CD8-positive, alpha-beta memory T cell (primary cell): ENCODE measurements around the gene FES. TPM values are rescaled to one million over a fixed set of nuclear protein-coding genes. Genes with fewer than 3 reads are reported as not detected.

Source experiments
- CTCF ChIA-PET: fragments of 350-600 bp; sonication (Branson Sonifier 250); formaldehyde crosslinking; loops from one replicate; lab custom pipeline; 2021; ENCODE audit warnings: antibody characterized with exemption; lab: Charles Lee
- POLR2A ChIA-PET: fragments of 350-600 bp; sonication (Branson Sonifier 250); formaldehyde crosslinking; loops from one replicate; lab custom pipeline; 2021; ENCODE audit warnings: antibody characterized with exemption; lab: Charles Lee
- DNase-seq, 5 donors: peaks; one replicate each; pipeline versions ENCODE4 v3.0.0 to v3.0.0-alpha.2; 2020 to 2022; ENCODE audit warnings: mixed read lengths in 1 of 5
- H3K27ac ChIP-seq: one replicate; pipeline ENCODE4 v1.7.0; 2013; ENCODE audit warnings: low read depth, mild to moderate bottlenecking, low read length, moderate library complexity
- H3K27me3 ChIP-seq: 2 replicates; pipeline ENCODE4 v1.7.0; 2013; ENCODE audit warnings: low read length, mild to moderate bottlenecking; ENCODE audit not compliant: insufficient read depth, poor library complexity, severe bottlenecking
- H3K36me3 ChIP-seq: 2 replicates; pipeline ENCODE4 v1.7.0; 2013; ENCODE audit warnings: mild to moderate bottlenecking, low read length, moderate library complexity; ENCODE audit not compliant: insufficient read depth
- H3K4me1 ChIP-seq: 2 replicates; pipeline ENCODE4 v1.7.0; 2013; ENCODE audit warnings: mild to moderate bottlenecking, low read length, moderate library complexity; ENCODE audit not compliant: insufficient read depth
- H3K4me3 ChIP-seq: 2 replicates; pipeline ENCODE4 v1.7.0; 2013; ENCODE audit warnings: mild to moderate bottlenecking, low read length
- H3K9me3 ChIP-seq: 2 replicates; pipeline ENCODE4 v1.7.0; 2013; ENCODE audit warnings: mild to moderate bottlenecking, low read length
- H3K27ac Mint-ChIP-seq, 8 donors: one replicate each; pipeline ENCODE4 v1.8.0; 2020 to 2021; ENCODE audit warnings: mixed read lengths in 8 of 8, mild to moderate bottlenecking in 6 of 8, inconsistent platforms in 3 of 8, moderate library complexity in 3 of 8
- H3K27me3 Mint-ChIP-seq, 2 donors: one replicate each; pipeline ENCODE4 v1.8.0; 2020 to 2021; ENCODE audit warnings: mixed read lengths in 2 of 2, mild to moderate bottlenecking in 1 of 2, moderate library complexity in 1 of 2
- H3K36me3 Mint-ChIP-seq, 3 donors: one replicate each; pipeline ENCODE4 v1.8.0; 2020 to 2021; ENCODE audit warnings: mixed read lengths in 3 of 3, inconsistent platforms in 1 of 3, mild to moderate bottlenecking in 1 of 3
- H3K4me1 Mint-ChIP-seq, 3 donors: one replicate each; pipeline ENCODE4 v1.8.0; 2020 to 2021; ENCODE audit warnings: mixed read lengths in 3 of 3, inconsistent platforms in 1 of 3, mild to moderate bottlenecking in 1 of 3
- H3K4me3 Mint-ChIP-seq, 7 donors: one replicate each; pipeline ENCODE4 v1.8.0; 2020 to 2021; ENCODE audit warnings: mixed read lengths in 7 of 7, mild to moderate bottlenecking in 6 of 7, moderate library complexity in 4 of 7, inconsistent platforms in 2 of 7
- H3K9me3 Mint-ChIP-seq, 5 donors: one replicate each; pipeline ENCODE4 v1.8.0; 2020 to 2022; ENCODE audit warnings: mixed read lengths in 5 of 5, mild to moderate bottlenecking in 3 of 5, moderate library complexity in 2 of 5, inconsistent platforms in 1 of 5
- polyA plus RNA-seq: library from polyadenylated mRNA; unstranded; fragments of 300-500 nt; fragmentation: Illumina TruSeq; gene quantifications from one replicate; pipeline ENCODE4 v1.2.3, GENCODE V29; 2021
- total RNA-seq, 2 experiments: library from RNA; stranded (reverse); gene quantifications; one replicate each; pipeline ENCODE4 v1.2.3, GENCODE V29; 2021

The FES gene
- total and polyA plus RNA-seq, 3 experiments from 2014 or later = 0.28 to 2.6 (median 2.5) TPM

DNA sequence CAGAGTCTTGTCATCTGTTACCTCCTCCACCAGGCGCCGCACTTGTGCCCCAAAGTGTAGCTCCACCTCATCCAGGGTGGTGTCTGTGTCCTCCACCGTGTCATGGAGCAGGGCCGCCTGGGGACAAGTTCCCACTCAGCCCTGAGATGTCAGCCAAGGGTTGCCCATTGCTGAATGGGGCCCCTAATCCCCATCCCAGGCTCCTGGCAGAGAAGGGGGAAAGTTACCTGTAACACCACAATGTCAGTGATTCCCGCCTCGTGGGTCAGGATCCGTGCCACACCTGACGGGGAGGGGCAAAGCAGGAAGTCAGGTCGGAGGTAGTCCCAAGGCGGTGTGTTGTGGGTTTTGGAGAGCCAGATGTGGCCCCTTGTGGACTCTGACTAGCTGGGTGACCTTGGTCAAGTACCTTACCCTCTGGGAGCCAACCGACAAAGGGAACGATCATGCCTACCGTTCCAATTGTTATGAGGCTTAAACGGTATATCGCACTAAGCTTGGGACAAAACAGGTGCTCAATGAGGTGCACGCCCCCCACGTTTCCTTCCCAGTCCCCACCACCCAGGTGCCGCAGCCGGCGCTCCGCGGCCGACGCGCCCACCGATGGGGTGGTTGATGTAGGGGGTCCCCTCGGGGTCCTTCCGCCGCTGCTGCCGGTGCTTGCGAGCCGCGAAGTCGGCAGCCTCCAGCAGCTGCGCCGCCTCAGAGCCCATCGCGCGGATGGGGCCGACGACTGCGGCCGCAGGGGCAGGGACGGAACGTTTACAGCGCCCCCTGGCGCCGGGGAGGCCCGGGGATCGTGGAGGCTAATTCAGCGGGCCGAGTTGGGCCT is 47.7 kb downstream of the FES start, which contains the start of gene HDDC3:
HDDC3 (minus strand) TSS at position 722 of the 832 bp plus-strand sequence; CDS start at position 713, 9 bp downstream.
- H3K9me3 Mint-ChIP-seq = no peaks in the 10 kb centered on the region
- H3K4me1 Mint-ChIP-seq = peaks cover 46 to 61% (median 53%) of the 10 kb centered on the region in 3 donors
- peak; percentile 81 to 91 (median 86) for DNase-seq
- Histone ChIP-seq H3K27ac (peak within 1 kb of the TSS; percentile 93), H3K9me3 (no peaks in the 10 kb centered on the region), H3K36me3 (no peaks in the 10 kb centered on the region), H3K27me3 (no peaks in the 10 kb centered on the region), H3K4me3 (peak within 1 kb of the TSS; percentile 99), H3K4me1 (peaks cover 60% of the 10 kb centered on the region)
- H3K27me3 Mint-ChIP-seq = no peaks in the 10 kb centered on the region
- peak within 1 kb of the TSS; percentile 95 to 99 (median 98) for H3K27ac Mint-ChIP-seq
- peak within 1 kb of the TSS; percentile 88 to 99 (median 98) for H3K4me3 Mint-ChIP-seq
- peaks cover 0 to 24% (median 3%) of the 10 kb centered on the region in 3 donors for H3K36me3 Mint-ChIP-seq
- ChIA-PET CTCF (interaction anchor here (0.7 to 9.8 kb wide), 43 partner anchors 10 to 701 kb away, joined by 3 to 251 read pairs (median 5); partner anchors contain the start of genes BLM, CIB1, FES and GDPGP1), POLR2A (interaction anchor here (1.0 to 5.9 kb wide), 9 partner anchors 17 to 931 kb away, joined by 3 to 63 read pairs (median 5); partner anchors contain the start of genes BLM, MAN2A2, NGRN and RCCD1)

DNA sequence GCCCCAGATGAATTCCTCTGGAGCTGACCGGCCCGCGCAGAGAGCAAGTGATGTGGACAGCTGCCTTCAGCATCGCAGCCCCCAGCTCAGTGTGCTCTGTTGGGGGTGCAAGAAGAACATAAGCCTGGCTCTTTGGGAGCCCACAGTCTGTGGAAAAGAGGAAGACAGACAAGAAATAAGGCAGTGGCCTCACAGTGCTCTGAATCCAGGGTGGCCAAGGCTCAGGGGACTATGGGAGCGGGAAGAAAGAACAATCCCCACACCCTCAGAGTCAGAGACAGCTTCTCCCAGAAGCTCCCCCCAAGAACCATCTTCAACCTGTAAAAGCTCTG is 48.3 kb downstream of the FES start:
- Histone ChIP-seq H3K4me3 (no peak overlapping the region), H3K9me3 (no peaks in the 10 kb centered on the region), H3K4me1 (peaks cover 60% of the 10 kb centered on the region), H3K36me3 (no peaks in the 10 kb centered on the region), H3K27ac (peak overlapping the region; percentile 93), H3K27me3 (no peaks in the 10 kb centered on the region)
- ChIA-PET POLR2A (interaction anchor here (0.5 to 5.9 kb wide), 7 partner anchors 17 to 931 kb away, joined by 3 to 63 read pairs (median 5); partner anchors contain the start of genes MAN2A2, NGRN, RCCD1 and ZNF710), CTCF (interaction anchor here (0.9 to 9.8 kb wide), 33 partner anchors 10 to 701 kb away, joined by 3 to 251 read pairs (median 6); partner anchors contain the start of genes BLM, FES, MAN2A2 and NGRN)
- H3K9me3 Mint-ChIP-seq = no peaks in the 10 kb centered on the region
- no peak for DNase-seq
- peak overlapping the region; percentile 81 to 99 (median 93) for H3K27ac Mint-ChIP-seq
- peaks cover 46 to 61% (median 53%) of the 10 kb centered on the region in 3 donors for H3K4me1 Mint-ChIP-seq
- no peaks in the 10 kb centered on the region for H3K27me3 Mint-ChIP-seq
- H3K4me3 Mint-ChIP-seq = peak overlapping the region; percentile 57 to 99 (median 98)
- peaks cover 0 to 24% (median 3%) of the 10 kb centered on the region in 3 donors for H3K36me3 Mint-ChIP-seq

DNA sequence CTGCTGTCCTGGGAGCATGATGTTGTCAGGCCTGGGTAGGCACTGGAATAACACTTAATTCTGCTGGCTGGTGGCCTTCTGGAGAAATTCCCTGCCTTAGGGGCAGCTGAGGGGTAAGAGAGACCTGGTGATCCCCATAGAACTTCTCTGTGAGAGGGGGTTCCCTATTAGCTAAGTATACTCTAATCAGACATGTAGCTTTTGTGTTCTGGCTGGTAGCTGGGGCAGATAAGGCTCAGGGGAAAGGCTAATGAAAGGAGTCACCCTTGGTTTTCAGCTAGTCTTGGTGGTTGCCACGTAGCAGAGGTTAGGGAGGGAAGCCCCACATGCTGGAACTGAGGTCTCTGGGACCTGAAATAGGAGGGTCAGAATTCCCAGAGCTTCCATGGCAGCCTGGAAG is 49.0 kb downstream of the FES start:
- Mint-ChIP-seq H3K27ac (peak overlapping the region in 7 of 8 donors; percentile 40 to 97 (median 79)), H3K36me3 (peaks cover 0 to 29% (median 3%) of the 10 kb centered on the region in 3 donors), H3K9me3 (no peaks in the 10 kb centered on the region), H3K4me3 (peak overlapping the region in 6 of 7 donors; percentile 29 to 88 (median 53)), H3K27me3 (no peaks in the 10 kb centered on the region), H3K4me1 (peaks cover 46 to 61% (median 52%) of the 10 kb centered on the region in 3 donors)
- Histone ChIP-seq H3K9me3 (no peaks in the 10 kb centered on the region), H3K36me3 (no peaks in the 10 kb centered on the region), H3K27me3 (no peaks in the 10 kb centered on the region), H3K4me3 (no peak overlapping the region), H3K27ac (no peak overlapping the region), H3K4me1 (peaks cover 60% of the 10 kb centered on the region)
- CTCF ChIA-PET = interaction anchor here (0.9 to 9.8 kb wide), 20 partner anchors 9 to 702 kb away, joined by 3 to 251 read pairs (median 11); partner anchors contain the start of genes BLM, FES, MAN2A2 and RCCD1
- POLR2A ChIA-PET = interaction anchor here (1.2 to 5.9 kb wide), 2 partner anchors 31 to 932 kb away, joined by 5 to 63 read pairs; partner anchors contain the start of genes MAN2A2 and ZNF710
- DNase-seq = no peak

DNA sequence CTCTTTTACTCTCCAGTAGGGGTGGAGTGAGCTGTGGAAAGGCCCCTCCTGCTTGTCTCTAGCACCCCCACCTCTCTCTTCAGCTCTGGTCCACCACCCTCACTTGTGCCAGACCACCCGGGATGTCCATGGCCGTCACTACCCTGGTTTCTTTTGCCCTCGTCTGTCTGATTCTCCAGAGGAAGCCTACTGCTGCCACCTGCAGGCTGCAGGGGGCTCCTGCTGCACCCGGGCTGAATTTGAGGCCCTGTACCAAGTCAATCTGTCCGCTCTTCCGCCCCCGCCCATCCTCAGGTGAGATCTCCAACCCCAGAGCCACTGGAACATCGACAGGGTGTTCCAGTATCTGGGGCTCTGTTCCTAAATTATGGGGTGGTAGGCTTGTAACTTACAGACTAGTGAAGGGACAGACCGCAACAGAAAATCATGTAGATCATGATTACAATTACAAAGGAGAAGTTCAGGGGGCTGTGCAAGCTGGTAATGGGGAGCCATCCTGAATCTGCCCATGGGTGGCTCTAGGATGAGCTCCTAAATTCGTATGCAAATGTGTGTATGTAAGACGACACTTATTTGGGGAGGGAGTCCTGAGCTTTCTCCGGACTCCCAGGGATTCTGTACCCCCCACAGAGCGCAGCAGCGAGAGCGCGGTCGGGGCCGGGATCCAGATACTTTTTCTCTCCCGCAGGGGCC is 50.1 kb downstream of the FES start:
- peaks cover 55% of the 10 kb centered on the region for H3K4me1 ChIP-seq
- H3K4me1 Mint-ChIP-seq = peaks cover 41 to 59% (median 45%) of the 10 kb centered on the region in 3 donors

DNA sequence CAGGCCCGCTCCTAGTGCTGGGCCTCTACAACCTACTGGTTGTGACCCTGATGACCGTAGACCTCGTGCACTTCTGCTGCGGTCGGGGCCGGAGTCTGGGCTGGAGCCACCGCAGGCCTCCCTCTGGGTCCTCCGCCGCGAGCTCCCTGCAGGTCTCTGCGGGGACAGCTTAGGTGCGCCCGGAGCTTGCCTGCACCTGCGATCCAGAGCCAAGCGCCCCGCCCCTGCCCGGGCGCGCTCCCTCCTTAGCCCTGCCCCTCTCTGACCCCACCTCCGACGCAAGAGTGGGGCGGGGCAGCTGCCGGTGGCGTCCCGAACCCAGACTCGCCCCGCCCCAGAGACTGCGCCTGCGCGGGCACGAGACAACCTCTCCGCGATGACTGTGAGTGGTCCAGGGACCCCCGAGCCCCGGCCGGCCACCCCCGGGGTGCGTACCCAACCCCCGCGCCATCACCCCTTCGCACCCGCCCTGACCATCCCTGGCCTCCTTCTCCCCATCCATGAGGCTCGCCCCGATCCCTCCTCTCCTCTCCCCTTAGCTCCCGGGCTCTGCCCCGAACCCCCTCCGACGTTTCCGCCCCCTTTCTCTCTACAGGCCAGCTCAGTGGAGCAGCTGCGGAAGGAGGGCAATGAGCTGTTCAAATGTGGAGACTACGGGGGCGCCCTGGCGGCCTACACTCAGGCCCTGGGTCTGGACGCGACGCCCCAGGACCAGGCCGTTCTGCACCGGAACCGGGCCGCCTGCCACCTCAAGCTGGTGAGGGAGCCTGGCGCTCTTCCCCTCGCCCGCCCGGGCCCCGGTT is 50.8 kb downstream of the FES start, which contains the start of gene UNC45A:
UNC45A (plus strand) TSS at position 337 of the 803 bp plus-strand sequence; CDS start at position 377, 40 bp downstream.
- Histone ChIP-seq H3K9me3 (no peaks in the 10 kb centered on the region), H3K4me1 (peaks cover 53% of the 10 kb centered on the region), H3K27me3 (no peaks in the 10 kb centered on the region), H3K36me3 (peaks cover 10% of the 10 kb centered on the region), H3K27ac (peak within 1 kb of the TSS; percentile 74), H3K4me3 (peak within 1 kb of the TSS; percentile 66)
- ChIA-PET CTCF (interaction anchor here (0.7 to 9.8 kb wide), 19 partner anchors 7 to 702 kb away, joined by 3 to 251 read pairs (median 5); partner anchors contain the start of genes CIB1, GDPGP1, MAN2A2 and RCCD1), POLR2A (interaction anchor here (0.5 to 2.5 kb wide), 11 partner anchors 9 to 547 kb away, joined by 3 to 25 read pairs (median 4); partner anchors contain the start of genes BLM, IQGAP1, MAN2A2 and RCCD1)
- Mint-ChIP-seq H3K27ac (peak within 1 kb of the TSS; percentile 91 to 99 (median 96)), H3K4me1 (peaks cover 36 to 52% (median 38%) of the 10 kb centered on the region in 3 donors), H3K36me3 (peaks cover 0 to 37% (median 7%) of the 10 kb centered on the region in 3 donors), H3K9me3 (no peaks in the 10 kb centered on the region), H3K4me3 (peak within 1 kb of the TSS; percentile 88 to 97 (median 89)), H3K27me3 (no peaks in the 10 kb centered on the region)
- DNase-seq = peak; percentile 93 to 96 (median 96)

More for the DNA sequence above, 50.1 kb downstream of the FES start:
- H3K27ac Mint-ChIP-seq = peak overlapping the region; percentile 91 to 99 (median 96)
- Histone ChIP-seq H3K4me3 (peak overlapping the region; percentile 66), H3K27ac (peak overlapping the region; percentile 53), H3K9me3 (no peaks in the 10 kb centered on the region), H3K27me3 (no peaks in the 10 kb centered on the region), H3K36me3 (peaks cover 3% of the 10 kb centered on the region)
- ChIA-PET POLR2A (interaction anchor here (0.5 to 2.5 kb wide), 9 partner anchors 9 to 547 kb away, joined by 3 to 25 read pairs (median 4); partner anchors contain the start of genes BLM, IQGAP1, MAN2A2 and RCCD1), CTCF (interaction anchor here (0.7 to 9.8 kb wide), 23 partner anchors 8 to 701 kb away, joined by 3 to 251 read pairs (median 6); partner anchors contain the start of genes CIB1, GDPGP1, MAN2A2 and RCCD1)
- H3K9me3 Mint-ChIP-seq = no peaks in the 10 kb centered on the region
- H3K4me3 Mint-ChIP-seq = peak overlapping the region; percentile 88 to 97 (median 89)
- peaks cover 0 to 34% (median 3%) of the 10 kb centered on the region in 3 donors for H3K36me3 Mint-ChIP-seq
- no peaks in the 10 kb centered on the region for H3K27me3 Mint-ChIP-seq
- DNase-seq = peak; percentile 75 to 89 (median 78)

DNA sequence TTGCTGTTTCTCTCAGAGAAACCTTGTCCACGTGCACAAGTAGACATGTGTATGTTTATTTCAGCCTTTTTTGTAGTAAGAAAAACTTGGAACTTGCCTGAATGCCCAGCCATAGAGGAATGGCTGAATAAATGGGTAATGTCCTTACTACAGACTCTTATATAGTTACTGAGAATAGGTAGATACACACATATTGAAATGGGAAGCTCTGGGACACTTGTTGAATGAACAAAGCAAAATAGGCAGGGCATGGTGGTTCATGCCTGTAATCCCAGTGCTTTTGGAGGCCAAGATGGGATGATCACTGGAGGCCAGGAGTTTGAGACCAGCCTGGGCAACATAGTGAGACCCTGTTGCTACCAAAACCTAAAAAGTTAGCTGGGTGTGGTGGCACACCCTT is 52.5 kb downstream of the FES start:
- Mint-ChIP-seq H3K36me3 (peaks cover 0 to 48% (median 9%) of the 10 kb centered on the region in 3 donors), H3K27me3 (no peaks in the 10 kb centered on the region), H3K9me3 (no peaks in the 10 kb centered on the region), H3K27ac (peak overlapping the region in 3 of 8 donors; percentile 77 to 99 (median 97)), H3K4me1 (peaks cover 22 to 36% (median 24%) of the 10 kb centered on the region in 3 donors), H3K4me3 (peak overlapping the region; percentile 88 to 97 (median 89))
- H3K4me1 ChIP-seq = peaks cover 39% of the 10 kb centered on the region
- no peaks in the 10 kb centered on the region for H3K9me3 ChIP-seq
- no peak for DNase-seq
- POLR2A ChIA-PET = no interaction called here
- H3K4me3 ChIP-seq = no peak overlapping the region
- H3K36me3 ChIP-seq = peaks cover 22% of the 10 kb centered on the region
- CTCF ChIA-PET = interaction anchor here (1.0 to 9.8 kb wide), 2 partner anchors 10 to 18 kb away, joined by 3 to 158 read pairs; partner anchors contain the start of gene RCCD1
- H3K27me3 ChIP-seq = no peaks in the 10 kb centered on the region
- H3K27ac ChIP-seq = no peak overlapping the region
